Measurements from ENCODE around the gene AGMO.

AGMO gene

GRCh38 chr7:15214976-15215375 is 346.8 kb downstream of the AGMO start:
- WGBS (ENCODE audit: insufficient coverage, insufficient read length): no CpG with 5 or more reads among the region's 2 CpGs
- no peak for DNase-seq (ENCODE audit: low read depth, low spot score)
- no peaks in the 10 kb centered on the region for H3K27me3 ChIP-seq (ENCODE audit: control insufficient read depth, insufficient read depth, low read length)
- no peaks in the 10 kb centered on the region for H3K36me3 ChIP-seq (ENCODE audit: control insufficient read depth, insufficient read depth, low read length)
- H3K9me3 ChIP-seq (ENCODE audit: control insufficient read depth, insufficient read depth, low read length): no peaks in the 10 kb centered on the region
- H3K4me1 ChIP-seq (ENCODE audit: control insufficient read depth, insufficient read depth, low read length): no peaks in the 10 kb centered on the region
- no peak overlapping the region for H3K27ac ChIP-seq (ENCODE audit: low read length)
- no peak overlapping the region for H3K4me3 ChIP-seq (ENCODE audit: low read length)

- H3K27me3 ChIP-seq (ENCODE audit: control insufficient read depth, insufficient read depth, low read length): no peaks in the 10 kb centered on the region
- no CpG with 5 or more reads among the region's 2 CpGs for WGBS (ENCODE audit: insufficient coverage, insufficient read length)
- H3K4me1 ChIP-seq (ENCODE audit: control insufficient read depth, insufficient read depth, low read length): peaks cover 3% of the 10 kb centered on the region
- H3K9me3 ChIP-seq (ENCODE audit: control insufficient read depth, insufficient read depth, low read length): no peaks in the 10 kb centered on the region
- no peaks in the 10 kb centered on the region for H3K36me3 ChIP-seq (ENCODE audit: control insufficient read depth, insufficient read depth, low read length)
- no peak overlapping the region for H3K27ac ChIP-seq (ENCODE audit: low read length)
- DNase-seq (ENCODE audit: low read depth, low spot score): no peak
- no peak overlapping the region for H3K4me3 ChIP-seq (ENCODE audit: low read length)
These were observed 348.7 kb downstream of the AGMO start for GRCh38 chr7:15213093-15213492.

- no peaks in the 10 kb centered on the region for H3K27me3 ChIP-seq (ENCODE audit: control insufficient read depth, insufficient read depth, low read length)
- no peaks in the 10 kb centered on the region for H3K9me3 ChIP-seq (ENCODE audit: control insufficient read depth, insufficient read depth, low read length)
- no peaks in the 10 kb centered on the region for H3K36me3 ChIP-seq (ENCODE audit: control insufficient read depth, insufficient read depth, low read length)
- H3K4me1 ChIP-seq (ENCODE audit: control insufficient read depth, insufficient read depth, low read length): peaks cover 3% of the 10 kb centered on the region
- WGBS (ENCODE audit: insufficient coverage, insufficient read length): no CpG with 5 or more reads among the region's 4 CpGs
- no peak overlapping the region for H3K27ac ChIP-seq (ENCODE audit: low read length)
- no peak for DNase-seq (ENCODE audit: low read depth, low spot score)
- H3K4me3 ChIP-seq (ENCODE audit: low read length): no peak overlapping the region
These were observed 352.4 kb downstream of the AGMO start for GRCh38 chr7:15209429-15209828.

GRCh38 chr7:15204421-15204820 is 357.4 kb downstream of the AGMO start:
- no peak for DNase-seq (ENCODE audit: low read depth, low spot score)
- peaks cover under 1% of the 10 kb centered on the region for H3K4me1 ChIP-seq (ENCODE audit: control insufficient read depth, insufficient read depth, low read length)
- WGBS (ENCODE audit: insufficient coverage, insufficient read length): no CpG with 5 or more reads among the region's 2 CpGs

GRCh38 chr7:15199482-15199881 is 362.3 kb downstream of the AGMO start:
- Histone ChIP-seq H3K36me3 (ENCODE audit: control insufficient read depth, insufficient read depth, low read length) (no peaks in the 10 kb centered on the region), H3K4me1 (ENCODE audit: control insufficient read depth, insufficient read depth, low read length) (peaks cover 2% of the 10 kb centered on the region; the same call in 1 of the 2 replicates), H3K9me3 (ENCODE audit: control insufficient read depth, insufficient read depth, low read length) (no peaks in the 10 kb centered on the region), H3K27me3 (ENCODE audit: control insufficient read depth, insufficient read depth, low read length) (no peaks in the 10 kb centered on the region), H3K27ac (ENCODE audit: low read length) (no peak overlapping the region), H3K4me3 (ENCODE audit: low read length) (no peak overlapping the region)
- WGBS (ENCODE audit: insufficient coverage, insufficient read length): no CpG with 5 or more reads among the region's 1 CpG
- no peak for DNase-seq (ENCODE audit: low read depth, low spot score)

More at GRCh38 chr7:15204421-15204820, 357.4 kb downstream of the AGMO start:
- Histone ChIP-seq H3K27ac (ENCODE audit: low read length) (no peak overlapping the region), H3K27me3 (ENCODE audit: control insufficient read depth, insufficient read depth, low read length) (no peaks in the 10 kb centered on the region), H3K9me3 (ENCODE audit: control insufficient read depth, insufficient read depth, low read length) (no peaks in the 10 kb centered on the region), H3K4me3 (ENCODE audit: low read length) (no peak overlapping the region), H3K36me3 (ENCODE audit: control insufficient read depth, insufficient read depth, low read length) (no peaks in the 10 kb centered on the region)

GRCh38 chr7:15197042-15197977 is 364.5 kb downstream of the AGMO start:
- Histone ChIP-seq H3K36me3 (ENCODE audit: control insufficient read depth, insufficient read depth, low read length) (no peaks in the 10 kb centered on the region), H3K4me1 (ENCODE audit: control insufficient read depth, insufficient read depth, low read length) (peaks cover 2% of the 10 kb centered on the region; the same call in 1 of the 2 replicates), H3K9me3 (ENCODE audit: control insufficient read depth, insufficient read depth, low read length) (no peaks in the 10 kb centered on the region), H3K27ac (ENCODE audit: low read length) (no peak overlapping the region), H3K27me3 (ENCODE audit: control insufficient read depth, insufficient read depth, low read length) (no peaks in the 10 kb centered on the region), H3K4me3 (ENCODE audit: low read length) (no peak overlapping the region)
- no peak for DNase-seq (ENCODE audit: low read depth, low spot score)
- no CpG with 5 or more reads among the region's 7 CpGs for WGBS (ENCODE audit: insufficient coverage, insufficient read length)

- no CpG with 5 or more reads among the region's 1 CpG for WGBS (ENCODE audit: insufficient coverage, insufficient read length)
- Histone ChIP-seq H3K27me3 (ENCODE audit: control insufficient read depth, insufficient read depth, low read length) (no peaks in the 10 kb centered on the region), H3K4me3 (ENCODE audit: low read length) (no peak overlapping the region), H3K27ac (ENCODE audit: low read length) (no peak overlapping the region), H3K4me1 (ENCODE audit: control insufficient read depth, insufficient read depth, low read length) (no peaks in the 10 kb centered on the region), H3K9me3 (ENCODE audit: control insufficient read depth, insufficient read depth, low read length) (no peaks in the 10 kb centered on the region), H3K36me3 (ENCODE audit: control insufficient read depth, insufficient read depth, low read length) (no peaks in the 10 kb centered on the region)
- no peak for DNase-seq (ENCODE audit: low read depth, low spot score)
These were observed 383.8 kb downstream of the AGMO start for GRCh38 chr7:15178065-15178464.

GRCh38 chr7:15176089-15176488 is 385.7 kb downstream of the AGMO start:
- H3K9me3 ChIP-seq (ENCODE audit: control insufficient read depth, insufficient read depth, low read length): no peaks in the 10 kb centered on the region
- no peaks in the 10 kb centered on the region for H3K27me3 ChIP-seq (ENCODE audit: control insufficient read depth, insufficient read depth, low read length)
- no peak for DNase-seq (ENCODE audit: low read depth, low spot score)
- no peak overlapping the region for H3K4me3 ChIP-seq (ENCODE audit: low read length)
- no peak overlapping the region for H3K27ac ChIP-seq (ENCODE audit: low read length)
- H3K4me1 ChIP-seq (ENCODE audit: control insufficient read depth, insufficient read depth, low read length): no peaks in the 10 kb centered on the region
- H3K36me3 ChIP-seq (ENCODE audit: control insufficient read depth, insufficient read depth, low read length): no peaks in the 10 kb centered on the region
- no CpG with 5 or more reads among the region's 4 CpGs for WGBS (ENCODE audit: insufficient coverage, insufficient read length)

GRCh38 chr7:15175152-15175551 is 386.7 kb downstream of the AGMO start:
- no peak for DNase-seq (ENCODE audit: low read depth, low spot score)
- WGBS (ENCODE audit: insufficient coverage, insufficient read length): no CpG with 5 or more reads among the region's 1 CpG
- Histone ChIP-seq H3K4me3 (ENCODE audit: low read length) (no peak overlapping the region), H3K4me1 (ENCODE audit: control insufficient read depth, insufficient read depth, low read length) (no peaks in the 10 kb centered on the region), H3K9me3 (ENCODE audit: control insufficient read depth, insufficient read depth, low read length) (no peaks in the 10 kb centered on the region), H3K27me3 (ENCODE audit: control insufficient read depth, insufficient read depth, low read length) (no peaks in the 10 kb centered on the region), H3K36me3 (ENCODE audit: control insufficient read depth, insufficient read depth, low read length) (no peaks in the 10 kb centered on the region), H3K27ac (ENCODE audit: low read length) (no peak overlapping the region)

GRCh38 chr7:15174485-15174884 is 387.3 kb downstream of the AGMO start:
- no CpG with 5 or more reads among the region's 1 CpG for WGBS (ENCODE audit: insufficient coverage, insufficient read length)
- Histone ChIP-seq H3K36me3 (ENCODE audit: control insufficient read depth, insufficient read depth, low read length) (no peaks in the 10 kb centered on the region), H3K4me1 (ENCODE audit: control insufficient read depth, insufficient read depth, low read length) (no peaks in the 10 kb centered on the region), H3K9me3 (ENCODE audit: control insufficient read depth, insufficient read depth, low read length) (no peaks in the 10 kb centered on the region), H3K4me3 (ENCODE audit: low read length) (no peak overlapping the region), H3K27me3 (ENCODE audit: control insufficient read depth, insufficient read depth, low read length) (no peaks in the 10 kb centered on the region), H3K27ac (ENCODE audit: low read length) (no peak overlapping the region)
- DNase-seq (ENCODE audit: low read depth, low spot score): no peak

- H3K27ac ChIP-seq (ENCODE audit: low read length): no peak overlapping the region
- WGBS (ENCODE audit: insufficient coverage, insufficient read length): no CpG with 5 or more reads among the region's 4 CpGs
- H3K36me3 ChIP-seq (ENCODE audit: control insufficient read depth, insufficient read depth, low read length): no peaks in the 10 kb centered on the region
- H3K4me3 ChIP-seq (ENCODE audit: low read length): no peak overlapping the region
- no peaks in the 10 kb centered on the region for H3K9me3 ChIP-seq (ENCODE audit: control insufficient read depth, insufficient read depth, low read length)
- no peaks in the 10 kb centered on the region for H3K4me1 ChIP-seq (ENCODE audit: control insufficient read depth, insufficient read depth, low read length)
- H3K27me3 ChIP-seq (ENCODE audit: control insufficient read depth, insufficient read depth, low read length): no peaks in the 10 kb centered on the region
- DNase-seq (ENCODE audit: low read depth, low spot score): no peak
These were observed 393.3 kb downstream of the AGMO start for GRCh38 chr7:15168489-15168888.
